Spleen (tissue), 11 donors: ENCODE measurements around the gene RETSAT. TPM values are rescaled to one million over a fixed set of nuclear protein-coding genes. Genes with fewer than 3 reads are reported as not detected.

Source experiments
- DNase-seq: peaks from one replicate; pipeline ENCODE4 v3.0.0-alpha.2; 2020
- H3K27ac ChIP-seq, 8 donors: fragments of 200-600 bp; sonication (generic) in 7 of 8; 1 replicate in 4 of 8; 2 replicates in 4 of 8; pipeline versions ENCODE4 v1.5.0 to v1.8.0; 2016 to 2021; ENCODE audit warnings: inconsistent platforms in 4 of 8, mild to moderate bottlenecking in 4 of 8, moderate library complexity in 1 of 8
- H3K27me3 ChIP-seq, 7 donors: fragments of 200-600 bp; sonication (generic) in 6 of 7; replicated peaks in 1 of 7; 1 replicate in 4 of 7; 2 replicates in 3 of 7; pipeline versions ENCODE4 v1.5.0 to v1.8.0; 2016 to 2021; ENCODE audit warnings: inconsistent platforms in 3 of 7, mild to moderate bottlenecking in 1 of 7
- H3K36me3 ChIP-seq, 6 donors: fragments of 200-600 bp; sonication (generic) in 5 of 6; 1 replicate in 4 of 6; 2 replicates in 2 of 6; pipeline versions ENCODE4 v1.5.0 to v1.8.0; 2016 to 2021; ENCODE audit warnings: inconsistent platforms in 2 of 6
- H3K4me1 ChIP-seq, 6 donors: fragments of 200-600 bp; sonication (generic) in 5 of 6; 1 replicate in 3 of 6; 2 replicates in 3 of 6; pipeline versions ENCODE4 v1.5.0 to v1.8.0; 2016 to 2021; ENCODE audit warnings: inconsistent platforms in 3 of 6
- H3K4me3 ChIP-seq, 8 donors: fragments of 200-600 bp; sonication (generic) in 7 of 8; 1 replicate in 4 of 8; 2 replicates in 4 of 8; pipeline versions ENCODE4 v1.5.0 to v1.8.0; 2016 to 2021; ENCODE audit warnings: inconsistent platforms in 4 of 8, mild to moderate bottlenecking in 4 of 8, moderate library complexity in 2 of 8
- H3K9me3 ChIP-seq, 8 donors: fragments of 200-600 bp; sonication (generic) in 7 of 8; 1 replicate in 4 of 8; 2 replicates in 4 of 8; pipeline versions ENCODE4 v1.5.0 to v1.8.0; 2016 to 2021; ENCODE audit warnings: inconsistent platforms in 4 of 8
- CTCF ChIP-seq, 11 experiments: fragments of 200-600 bp in 7 of 11; fragments of 450-650 bp in 4 of 11; sonication (generic) in 4 of 11; IDR thresholded peaks in 8 of 11; conservative IDR thresholded peaks in 3 of 11; 1 replicate in 7 of 11; 2 replicates in 4 of 11; pipeline versions ENCODE4 v1.4.0 to v1.8.0; 2016 to 2021; ENCODE audit warnings: antibody characterized with exemption in 11 of 11, inconsistent platforms in 4 of 11, mild to moderate bottlenecking in 1 of 11
- POLR2A ChIP-seq, 3 donors: fragments of 450-650 bp; IDR thresholded peaks; one replicate each; pipeline ENCODE4 v1.5.1; 2017; ENCODE audit warnings: antibody characterized with exemption in 3 of 3, mild to moderate bottlenecking in 1 of 3
- POLR2AphosphoS5 ChIP-seq, 3 donors: sonication (generic); formaldehyde crosslinking; IDR thresholded peaks; one replicate each; pipeline ENCODE4 v1.5.1; 2017; ENCODE audit warnings: antibody characterized with exemption in 3 of 3
- WGBS, 5 donors: extraction: QIAGEN DNeasy Blood & Tissue Kit in 3 of 5; methylation state at CpG; one replicate each; pipeline versions ENCODE4 v1.1.5 to v1.1.7; 2013 to 2018; 5-methylcytosine and 5-hydroxymethylcytosine counted together
- intact Hi-C: fragments of 100-400 bp; cut with DNase I; formaldehyde crosslinking; loops from one replicate; pipeline ENCODE4 v1.15.0; 2023; ENCODE audit warnings: low total_unique reads
- polyA plus RNA-seq, 3 donors: library from polyadenylated mRNA; stranded (reverse); fragments of 200-250 nt; gene quantifications; one replicate each; pipeline ENCODE4 v1.2.1, GENCODE V29; 2013
- total RNA-seq, 7 donors: library from RNA; depleted of rRNA in 3 of 7; stranded (reverse); fragments of >200 nt in 3 of 7; fragmentation: NEBNext Ultra II Directional in 4 of 7; extraction: Animal tissue kit (Norgen Biotek cat#: 25700) in 4 of 7; gene quantifications; one replicate each; pipeline versions ENCODE4 v1.1.0 to v1.2.1, GENCODE V29; 2016 to 2021
- donor health status: healthy with polysubstance abuse.
- donor health status: DM: no; HTN: no; CAD: no; lungs with moderate emphysema.
- donor health status: DM: no; HTN: no; CAD: no.
- donor health status: Bipolar disorder and iron deficiency.
- donor health status: healthy.
- donor health status: DM: no; HTN: no; CAD: no.
- donor health status: DM: yes; HTN: yes; CAD: no.

The RETSAT gene
- total and polyA plus RNA-seq, 10 donors, result 6.3 to 35.7 (median 21.1) TPM

- Histone ChIP-seq H3K9me3 (no peaks in the 10 kb centered on the region), H3K36me3 (peaks cover 0 to 100% (median 33%) of the 10 kb centered on the region in 6 donors), H3K4me3 (no peak overlapping the region), H3K27ac (no peak overlapping the region), H3K27me3 (no peaks in the 10 kb centered on the region), H3K4me1 (peaks cover 3 to 26% (median 17%) of the 10 kb centered on the region in 6 donors)
- intact Hi-C loops, result no loop called here
- TF ChIP-seq POLR2A (IDR thresholded peaks at IDR 0.05), result no peak
- TF ChIP-seq CTCF (IDR thresholded peaks at IDR 0.05 in 8 of 11, conservative IDR thresholded peaks at IDR 0.05 in 3 of 11), result no peak
- TF ChIP-seq POLR2AphosphoS5 (IDR thresholded peaks at IDR 0.05), result no peak
- 95 to 100% (median 97%) methylated on average over 4 of the region's 4 CpGs for WGBS, 5 donors
- peak; percentile 40 for DNase-seq
Observed at GRCh38 chr2:85393836-85394235, 39.5 kb upstream of the RETSAT start.

- H3K4me3 ChIP-seq, result no peak overlapping the region
- WGBS, 5 donors, result 84 to 87% (median 85%) methylated on average over 8 to 11 of the region's 11 CpGs
- H3K27ac ChIP-seq, result peak overlapping the region in 3 of 8 donors; percentile 38 to 55 (median 38)
- peaks cover 3 to 26% (median 17%) of the 10 kb centered on the region in 6 donors for H3K4me1 ChIP-seq
- no peaks in the 10 kb centered on the region for H3K27me3 ChIP-seq
- H3K36me3 ChIP-seq, result peaks cover 0 to 100% (median 52%) of the 10 kb centered on the region in 6 donors
- peak; percentile 91 for DNase-seq
- H3K9me3 ChIP-seq, result no peaks in the 10 kb centered on the region
- intact Hi-C loops, result no loop called here
- peak in 2 of 3 donors; percentile 26 to 28 for TF ChIP-seq POLR2AphosphoS5 (IDR thresholded peaks at IDR 0.05)
- TF ChIP-seq CTCF (IDR thresholded peaks at IDR 0.05 in 8 of 11, conservative IDR thresholded peaks at IDR 0.05 in 3 of 11), result peak; percentile 28 to 82 (median 56)
- TF ChIP-seq POLR2A (IDR thresholded peaks at IDR 0.05), result no peak
Observed at GRCh38 chr2:85390941-85391669, 36.8 kb upstream of the RETSAT start.

GRCh38 chr2:85388878-85389538 is 34.7 kb upstream of the RETSAT start:
- Histone ChIP-seq H3K9me3 (no peaks in the 10 kb centered on the region), H3K36me3 (peaks cover 0 to 100% (median 53%) of the 10 kb centered on the region in 6 donors), H3K4me3 (no peak overlapping the region), H3K27me3 (no peaks in the 10 kb centered on the region), H3K27ac (no peak overlapping the region), H3K4me1 (peaks cover 3 to 26% (median 17%) of the 10 kb centered on the region in 6 donors)
- intact Hi-C loops, result no loop called here
- TF ChIP-seq POLR2AphosphoS5 (IDR thresholded peaks at IDR 0.05), result no peak
- 87 to 93% (median 91%) methylated on average over 9 of the region's 9 CpGs for WGBS, 5 donors
- peak; percentile 56 for DNase-seq

- peaks cover 0 to 100% (median 53%) of the 10 kb centered on the region in 6 donors for H3K36me3 ChIP-seq
- DNase-seq, result no peak
Observed at GRCh38 chr2:85387754-85388153, 33.4 kb upstream of the RETSAT start.

More at GRCh38 chr2:85387754-85388153, 33.4 kb upstream of the RETSAT start:
- Histone ChIP-seq H3K27ac (no peak overlapping the region), H3K27me3 (no peaks in the 10 kb centered on the region), H3K9me3 (no peaks in the 10 kb centered on the region), H3K4me1 (peaks cover 0 to 18% (median 13%) of the 10 kb centered on the region in 6 donors), H3K4me3 (no peak overlapping the region)
- intact Hi-C loops, result no loop called here
- TF ChIP-seq CTCF (IDR thresholded peaks at IDR 0.05 in 8 of 11, conservative IDR thresholded peaks at IDR 0.05 in 3 of 11) (no peak), POLR2A (IDR thresholded peaks at IDR 0.05) (no peak), POLR2AphosphoS5 (IDR thresholded peaks at IDR 0.05) (no peak)
- 93 to 96% (median 96%) methylated on average over 2 of the region's 2 CpGs for WGBS, 5 donors
